Activated CD4-positive, alpha-beta T cell treated with anti-CD3 and anti-CD28 coated beads, Interleukin-2, amount 50 U/mL, for 24 hours (primary cell): ENCODE data around the gene CHMP6.

ENCODE experiments used
- DNase-seq, 2 donors: peaks; one replicate each; pipeline ENCODE4 v3.0.0-alpha.2; 2020; ENCODE audit warnings: low read depth in 1 of 2, low spot score in 1 of 2

Gene CHMP6

GRCh38 chr17:80956321-80957190, 35.1 kb upstream of the CHMP6 start:
- DNase-seq = no peak

GRCh38 chr17:80957461-80957941, 34.1 kb upstream of the CHMP6 start:
- DNase-seq = no peak

- no peak for DNase-seq
Observed at GRCh38 chr17:80959330-80960036, 32.2 kb upstream of the CHMP6 start.

- no peak for DNase-seq
Observed at GRCh38 chr17:80960037-80960796, 31.4 kb upstream of the CHMP6 start.

GRCh38 chr17:80960797-80961452, 30.7 kb upstream of the CHMP6 start:
- DNase-seq = no peak

- DNase-seq = no peak
Observed at GRCh38 chr17:80961541-80962330, 29.9 kb upstream of the CHMP6 start.

- no peak for DNase-seq
Observed at GRCh38 chr17:80962356-80963329, 29.0 kb upstream of the CHMP6 start.

GRCh38 chr17:80963812-80964543, 27.7 kb upstream of the CHMP6 start:
- no peak for DNase-seq

GRCh38 chr17:80964544-80964856, 27.1 kb upstream of the CHMP6 start:
- DNase-seq = no peak

- no peak for DNase-seq
Observed at GRCh38 chr17:80964859-80965580, 26.6 kb upstream of the CHMP6 start.

GRCh38 chr17:80965606-80966005, 26.0 kb upstream of the CHMP6 start:
- no peak for DNase-seq

GRCh38 chr17:80967404-80967872, 24.2 kb upstream of the CHMP6 start:
- no peak for DNase-seq

GRCh38 chr17:80968602-80969029, 23.0 kb upstream of the CHMP6 start:
- DNase-seq = no peak

GRCh38 chr17:80969030-80969673, 22.5 kb upstream of the CHMP6 start:
- no peak for DNase-seq

GRCh38 chr17:80969674-80970043, 22.0 kb upstream of the CHMP6 start:
- DNase-seq = no peak

- DNase-seq = no peak
Observed at GRCh38 chr17:80970044-80970761, 21.4 kb upstream of the CHMP6 start.
